Panc1 (cell line): Measurements from ENCODE around the gene TMC3.

ENCODE experiments used
- POLR2AphosphoS5 ChIP-seq: IDR thresholded peaks from 2 replicates; pipeline ENCODE4 v1.6.1; 2012; ENCODE audit warnings: mild to moderate bottlenecking, low read depth, low read length, moderate library complexity
- SIN3A ChIP-seq: IDR thresholded peaks from 2 replicates; pipeline ENCODE4 v1.6.1; 2012; ENCODE audit warnings: low read depth, mild to moderate bottlenecking, low read length, moderate library complexity, borderline replicate concordance; ENCODE audit not compliant: insufficient read depth
- TF ChIP-seq, protein P1 (sequence below): fragments of 450-650 bp; IDR thresholded peaks from 2 replicates; pipeline ENCODE4 v1.5.1; 2017; ENCODE audit warnings: mild to moderate bottlenecking
- TF ChIP-seq, protein P2 (sequence below), 2 experiments: IDR thresholded peaks; 2 replicates each; pipeline ENCODE4 v1.6.1; 2011 to 2012; ENCODE audit warnings: low read depth in 2 of 2, control low read depth in 1 of 2, low read length in 1 of 2, mild to moderate bottlenecking in 1 of 2, moderate library complexity in 1 of 2; ENCODE audit not compliant: insufficient read depth in 1 of 2

DNA sequence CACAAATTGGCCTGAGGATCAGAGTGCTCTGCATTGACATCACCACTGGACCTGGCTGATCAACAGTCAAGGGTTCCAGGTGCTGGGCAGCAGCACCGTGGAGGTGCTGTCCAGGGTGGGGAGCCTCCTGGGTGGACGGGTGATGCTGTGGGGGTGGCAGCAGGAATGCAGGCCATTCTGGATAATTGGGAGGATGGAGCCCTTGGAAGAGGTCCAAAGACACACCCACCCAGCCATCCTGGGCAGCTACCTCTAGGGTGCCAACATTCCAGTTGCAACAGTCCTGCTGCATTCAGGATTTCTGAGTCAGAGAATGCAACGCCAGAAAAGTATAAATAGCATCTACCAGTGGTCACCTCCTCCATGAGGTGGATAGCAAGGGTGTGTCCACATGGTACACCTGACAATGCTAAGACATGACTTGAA, 76.9 kb downstream of the TMC3 start:
- TF ChIP-seq, protein P1, sequence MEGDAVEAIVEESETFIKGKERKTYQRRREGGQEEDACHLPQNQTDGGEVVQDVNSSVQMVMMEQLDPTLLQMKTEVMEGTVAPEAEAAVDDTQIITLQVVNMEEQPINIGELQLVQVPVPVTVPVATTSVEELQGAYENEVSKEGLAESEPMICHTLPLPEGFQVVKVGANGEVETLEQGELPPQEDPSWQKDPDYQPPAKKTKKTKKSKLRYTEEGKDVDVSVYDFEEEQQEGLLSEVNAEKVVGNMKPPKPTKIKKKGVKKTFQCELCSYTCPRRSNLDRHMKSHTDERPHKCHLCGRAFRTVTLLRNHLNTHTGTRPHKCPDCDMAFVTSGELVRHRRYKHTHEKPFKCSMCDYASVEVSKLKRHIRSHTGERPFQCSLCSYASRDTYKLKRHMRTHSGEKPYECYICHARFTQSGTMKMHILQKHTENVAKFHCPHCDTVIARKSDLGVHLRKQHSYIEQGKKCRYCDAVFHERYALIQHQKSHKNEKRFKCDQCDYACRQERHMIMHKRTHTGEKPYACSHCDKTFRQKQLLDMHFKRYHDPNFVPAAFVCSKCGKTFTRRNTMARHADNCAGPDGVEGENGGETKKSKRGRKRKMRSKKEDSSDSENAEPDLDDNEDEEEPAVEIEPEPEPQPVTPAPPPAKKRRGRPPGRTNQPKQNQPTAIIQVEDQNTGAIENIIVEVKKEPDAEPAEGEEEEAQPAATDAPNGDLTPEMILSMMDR, result no peak
- TF ChIP-seq POLR2AphosphoS5 (no peak), SIN3A (no peak)
- TF ChIP-seq, protein P2, sequence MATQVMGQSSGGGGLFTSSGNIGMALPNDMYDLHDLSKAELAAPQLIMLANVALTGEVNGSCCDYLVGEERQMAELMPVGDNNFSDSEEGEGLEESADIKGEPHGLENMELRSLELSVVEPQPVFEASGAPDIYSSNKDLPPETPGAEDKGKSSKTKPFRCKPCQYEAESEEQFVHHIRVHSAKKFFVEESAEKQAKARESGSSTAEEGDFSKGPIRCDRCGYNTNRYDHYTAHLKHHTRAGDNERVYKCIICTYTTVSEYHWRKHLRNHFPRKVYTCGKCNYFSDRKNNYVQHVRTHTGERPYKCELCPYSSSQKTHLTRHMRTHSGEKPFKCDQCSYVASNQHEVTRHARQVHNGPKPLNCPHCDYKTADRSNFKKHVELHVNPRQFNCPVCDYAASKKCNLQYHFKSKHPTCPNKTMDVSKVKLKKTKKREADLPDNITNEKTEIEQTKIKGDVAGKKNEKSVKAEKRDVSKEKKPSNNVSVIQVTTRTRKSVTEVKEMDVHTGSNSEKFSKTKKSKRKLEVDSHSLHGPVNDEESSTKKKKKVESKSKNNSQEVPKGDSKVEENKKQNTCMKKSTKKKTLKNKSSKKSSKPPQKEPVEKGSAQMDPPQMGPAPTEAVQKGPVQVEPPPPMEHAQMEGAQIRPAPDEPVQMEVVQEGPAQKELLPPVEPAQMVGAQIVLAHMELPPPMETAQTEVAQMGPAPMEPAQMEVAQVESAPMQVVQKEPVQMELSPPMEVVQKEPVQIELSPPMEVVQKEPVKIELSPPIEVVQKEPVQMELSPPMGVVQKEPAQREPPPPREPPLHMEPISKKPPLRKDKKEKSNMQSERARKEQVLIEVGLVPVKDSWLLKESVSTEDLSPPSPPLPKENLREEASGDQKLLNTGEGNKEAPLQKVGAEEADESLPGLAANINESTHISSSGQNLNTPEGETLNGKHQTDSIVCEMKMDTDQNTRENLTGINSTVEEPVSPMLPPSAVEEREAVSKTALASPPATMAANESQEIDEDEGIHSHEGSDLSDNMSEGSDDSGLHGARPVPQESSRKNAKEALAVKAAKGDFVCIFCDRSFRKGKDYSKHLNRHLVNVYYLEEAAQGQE (IDR thresholded peaks at IDR 0.05; ENCODE audit: insufficient read depth in 1 of 2, low read depth in 2 of 2, low read length in 1 of 2), result no peak
